ENCODE results near the gene TFF2.

DNA sequence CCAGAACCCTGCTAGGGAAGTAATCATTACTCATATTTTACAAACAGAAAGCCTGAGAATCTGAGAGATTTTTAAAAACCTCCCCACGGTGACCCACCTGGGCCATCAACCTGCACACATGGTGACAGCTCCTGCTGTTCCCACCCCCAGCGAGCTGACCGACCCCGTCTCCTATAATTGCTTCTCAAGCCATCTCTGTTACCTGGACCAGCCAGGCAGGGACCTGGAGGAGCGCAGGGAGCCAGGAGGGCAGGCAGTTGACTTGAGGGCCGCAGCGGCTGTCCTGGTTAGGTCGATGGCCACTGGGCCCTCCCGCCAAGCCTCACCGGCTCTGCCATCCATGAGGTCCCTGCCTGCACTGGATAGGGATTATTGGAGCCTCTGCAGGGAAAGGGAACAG lies 7.7 kb downstream of the TFF2 start:
- TF ChIP-seq BACH2 (CRISPR knock-in tag; IDR thresholded peaks at IDR 0.05; ENCODE audit: borderline replicate concordance) (no peak), ARNTL (CRISPR knock-in tag; IDR thresholded peaks at IDR 0.05; ENCODE audit: borderline replicate concordance, low read depth) (no peak), ESRRG (CRISPR knock-in tag; IDR thresholded peaks at IDR 0.05) (no peak), TOX (CRISPR knock-in tag; IDR thresholded peaks at IDR 0.05; ENCODE audit: borderline replicate concordance) (no peak), ZFP3 (CRISPR knock-in tag; IDR thresholded peaks at IDR 0.05) (no peak), ZNF565 (CRISPR knock-in tag; conservative IDR thresholded peaks at IDR 0.05; ENCODE audit: low read depth) (no peak)
- TF ChIP-seq, protein P1, sequence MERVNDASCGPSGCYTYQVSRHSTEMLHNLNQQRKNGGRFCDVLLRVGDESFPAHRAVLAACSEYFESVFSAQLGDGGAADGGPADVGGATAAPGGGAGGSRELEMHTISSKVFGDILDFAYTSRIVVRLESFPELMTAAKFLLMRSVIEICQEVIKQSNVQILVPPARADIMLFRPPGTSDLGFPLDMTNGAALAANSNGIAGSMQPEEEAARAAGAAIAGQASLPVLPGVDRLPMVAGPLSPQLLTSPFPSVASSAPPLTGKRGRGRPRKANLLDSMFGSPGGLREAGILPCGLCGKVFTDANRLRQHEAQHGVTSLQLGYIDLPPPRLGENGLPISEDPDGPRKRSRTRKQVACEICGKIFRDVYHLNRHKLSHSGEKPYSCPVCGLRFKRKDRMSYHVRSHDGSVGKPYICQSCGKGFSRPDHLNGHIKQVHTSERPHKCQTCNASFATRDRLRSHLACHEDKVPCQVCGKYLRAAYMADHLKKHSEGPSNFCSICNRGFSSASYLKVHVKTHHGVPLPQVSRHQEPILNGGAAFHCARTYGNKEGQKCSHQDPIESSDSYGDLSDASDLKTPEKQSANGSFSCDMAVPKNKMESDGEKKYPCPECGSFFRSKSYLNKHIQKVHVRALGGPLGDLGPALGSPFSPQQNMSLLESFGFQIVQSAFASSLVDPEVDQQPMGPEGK (CRISPR knock-in tag; IDR thresholded peaks at IDR 0.05; ENCODE audit: borderline replicate concordance), result no peak
- TF ChIP-seq, protein P2, sequence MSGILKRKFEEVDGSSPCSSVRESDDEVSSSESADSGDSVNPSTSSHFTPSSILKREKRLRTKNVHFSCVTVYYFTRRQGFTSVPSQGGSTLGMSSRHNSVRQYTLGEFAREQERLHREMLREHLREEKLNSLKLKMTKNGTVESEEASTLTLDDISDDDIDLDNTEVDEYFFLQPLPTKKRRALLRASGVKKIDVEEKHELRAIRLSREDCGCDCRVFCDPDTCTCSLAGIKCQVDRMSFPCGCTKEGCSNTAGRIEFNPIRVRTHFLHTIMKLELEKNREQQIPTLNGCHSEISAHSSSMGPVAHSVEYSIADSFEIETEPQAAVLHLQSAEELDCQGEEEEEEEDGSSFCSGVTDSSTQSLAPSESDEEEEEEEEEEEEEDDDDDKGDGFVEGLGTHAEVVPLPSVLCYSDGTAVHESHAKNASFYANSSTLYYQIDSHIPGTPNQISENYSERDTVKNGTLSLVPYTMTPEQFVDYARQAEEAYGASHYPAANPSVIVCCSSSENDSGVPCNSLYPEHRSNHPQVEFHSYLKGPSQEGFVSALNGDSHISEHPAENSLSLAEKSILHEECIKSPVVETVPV (CRISPR knock-in tag; IDR thresholded peaks at IDR 0.05), result no peak

Measured in SK-N-SH treated with all-trans-retinoic acid at 6 μM for 48 hours (cell line).